ENCODE results near the gene LCN15. TPM values are rescaled to one million over a fixed set of nuclear protein-coding genes. Genes with fewer than 3 reads are reported as not detected.

Gene LCN15
- total and polyA plus RNA-seq, 2 of the 4 experiments (the other 2 are of a cell fraction): not detected

DNA sequence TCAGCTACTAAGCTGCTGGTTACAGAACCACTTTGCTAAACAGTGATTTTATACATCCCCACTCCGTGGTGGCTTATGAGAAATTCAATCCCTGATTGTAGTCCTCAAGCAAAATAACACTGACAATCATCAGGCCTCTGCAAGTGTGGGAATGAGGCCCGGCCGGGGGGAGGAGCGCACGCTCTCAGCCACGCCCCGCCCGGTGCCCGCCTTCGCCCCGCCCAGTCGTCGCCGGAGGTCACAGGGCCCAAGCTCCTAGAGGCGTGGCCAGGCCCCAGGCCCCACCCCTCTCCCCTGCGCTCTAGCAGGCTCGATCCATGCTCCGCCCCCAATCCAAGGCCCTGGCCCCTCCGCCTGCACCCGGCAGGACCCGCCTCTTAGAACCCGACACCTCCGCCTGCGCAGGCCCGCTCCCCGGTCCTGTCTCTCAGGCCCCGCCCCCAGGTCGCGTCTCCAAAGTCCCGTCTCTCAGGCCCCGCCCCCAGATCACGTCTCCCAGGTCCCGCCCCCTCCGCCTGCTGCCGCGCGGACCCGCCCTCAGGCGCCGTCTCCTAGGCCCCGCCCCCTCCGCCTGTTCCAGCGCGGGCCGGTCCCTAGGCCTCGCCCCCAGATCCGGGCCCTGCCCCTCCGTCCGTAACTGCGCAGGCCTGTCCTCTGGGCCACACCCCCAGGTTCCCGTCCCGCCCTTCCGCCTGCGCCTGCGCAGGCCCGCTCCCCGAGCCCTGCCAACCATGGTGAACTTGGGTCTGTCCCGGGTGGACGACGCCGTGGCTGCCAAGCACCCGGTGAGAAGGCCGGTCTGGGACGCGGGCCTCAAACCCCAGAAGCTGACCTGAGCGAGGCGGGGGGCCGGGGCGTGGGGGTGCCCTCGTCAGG, 26.6 kb upstream of the LCN15 start, which contains the start of gene TMEM141:
TSS of gene TMEM141 (plus strand) at position 705 of the 876 bp plus-strand sequence. CDS start at position 732, 27 bp downstream.
- H2BK20ac ChIP-seq (ENCODE audit: low read depth, low read length): no peak within 1 kb of the TSS
- peak within 1 kb of the TSS; percentile 21; the same call in 1 of the 2 replicates for H3K56ac ChIP-seq (ENCODE audit: extremely low read depth, insufficient read depth, low read length)
- H3K79me1 ChIP-seq (ENCODE audit: low read depth in 1 of 2, low read length in 2 of 2): peaks cover 3 to 24% of the 10 kb centered on the region in 2 experiments; a peak in 3 of 4 replicates
- peak within 1 kb of the TSS; percentile 99 for H2AK5ac ChIP-seq (ENCODE audit: low read depth, low read length)
- H3K9ac ChIP-seq (ENCODE audit: low read depth, low read length): peak within 1 kb of the TSS; percentile 87
- peak within 1 kb of the TSS; percentile 93 for H3K4ac ChIP-seq (ENCODE audit: low read depth, low read length)
- no peak within 1 kb of the TSS for H2BK15ac ChIP-seq (ENCODE audit: low read depth, low read length)
- H2AFZ ChIP-seq (replicated peaks; ENCODE audit: low read length, poor library complexity): peak within 1 kb of the TSS; percentile 95
- dilution Hi-C loops (cut with HindIII; ENCODE audit: low sequenced_read_pairs, unreplicated experiment): no loop called here
- peaks cover 5% of the 10 kb centered on the region; the same call in 1 of the 2 replicates for H3K4me1 ChIP-seq (ENCODE audit: control insufficient read depth, insufficient read depth, low read length)
- H4K8ac ChIP-seq (ENCODE audit: low read depth in 2 of 2, low read length in 2 of 2): peak within 1 kb of the TSS; percentile 68 to 80
- no peak for TF ChIP-seq NFE2L2 (IDR thresholded peaks at IDR 0.05; ENCODE audit: low read depth, low read length)
- TF ChIP-seq, protein P1, sequence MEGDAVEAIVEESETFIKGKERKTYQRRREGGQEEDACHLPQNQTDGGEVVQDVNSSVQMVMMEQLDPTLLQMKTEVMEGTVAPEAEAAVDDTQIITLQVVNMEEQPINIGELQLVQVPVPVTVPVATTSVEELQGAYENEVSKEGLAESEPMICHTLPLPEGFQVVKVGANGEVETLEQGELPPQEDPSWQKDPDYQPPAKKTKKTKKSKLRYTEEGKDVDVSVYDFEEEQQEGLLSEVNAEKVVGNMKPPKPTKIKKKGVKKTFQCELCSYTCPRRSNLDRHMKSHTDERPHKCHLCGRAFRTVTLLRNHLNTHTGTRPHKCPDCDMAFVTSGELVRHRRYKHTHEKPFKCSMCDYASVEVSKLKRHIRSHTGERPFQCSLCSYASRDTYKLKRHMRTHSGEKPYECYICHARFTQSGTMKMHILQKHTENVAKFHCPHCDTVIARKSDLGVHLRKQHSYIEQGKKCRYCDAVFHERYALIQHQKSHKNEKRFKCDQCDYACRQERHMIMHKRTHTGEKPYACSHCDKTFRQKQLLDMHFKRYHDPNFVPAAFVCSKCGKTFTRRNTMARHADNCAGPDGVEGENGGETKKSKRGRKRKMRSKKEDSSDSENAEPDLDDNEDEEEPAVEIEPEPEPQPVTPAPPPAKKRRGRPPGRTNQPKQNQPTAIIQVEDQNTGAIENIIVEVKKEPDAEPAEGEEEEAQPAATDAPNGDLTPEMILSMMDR (conservative IDR thresholded peaks at IDR 0.05; ENCODE audit: low read depth, low read length): no peak
- TF ChIP-seq RCOR1 (IDR thresholded peaks at IDR 0.05; ENCODE audit: insufficient replicate concordance, low read length): no peak
- TF ChIP-seq CEBPB (IDR thresholded peaks at IDR 0.05; ENCODE audit: low read depth, low read length): no peak
- TF ChIP-seq CHD1 (IDR thresholded peaks at IDR 0.05; ENCODE audit: low read depth, low read length): no peak
- TF ChIP-seq BHLHE40 (IDR thresholded peaks at IDR 0.05; ENCODE audit: low read depth, low read length): no peak
- TF ChIP-seq, protein P2, sequence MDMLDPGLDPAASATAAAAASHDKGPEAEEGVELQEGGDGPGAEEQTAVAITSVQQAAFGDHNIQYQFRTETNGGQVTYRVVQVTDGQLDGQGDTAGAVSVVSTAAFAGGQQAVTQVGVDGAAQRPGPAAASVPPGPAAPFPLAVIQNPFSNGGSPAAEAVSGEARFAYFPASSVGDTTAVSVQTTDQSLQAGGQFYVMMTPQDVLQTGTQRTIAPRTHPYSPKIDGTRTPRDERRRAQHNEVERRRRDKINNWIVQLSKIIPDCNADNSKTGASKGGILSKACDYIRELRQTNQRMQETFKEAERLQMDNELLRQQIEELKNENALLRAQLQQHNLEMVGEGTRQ (IDR thresholded peaks at IDR 0.05; ENCODE audit: low read depth, low read length): peak; percentile 54
- no peak for TF ChIP-seq POLR2A (IDR thresholded peaks at IDR 0.05; ENCODE audit: low read depth, low read length)
- TF ChIP-seq, protein P3, sequence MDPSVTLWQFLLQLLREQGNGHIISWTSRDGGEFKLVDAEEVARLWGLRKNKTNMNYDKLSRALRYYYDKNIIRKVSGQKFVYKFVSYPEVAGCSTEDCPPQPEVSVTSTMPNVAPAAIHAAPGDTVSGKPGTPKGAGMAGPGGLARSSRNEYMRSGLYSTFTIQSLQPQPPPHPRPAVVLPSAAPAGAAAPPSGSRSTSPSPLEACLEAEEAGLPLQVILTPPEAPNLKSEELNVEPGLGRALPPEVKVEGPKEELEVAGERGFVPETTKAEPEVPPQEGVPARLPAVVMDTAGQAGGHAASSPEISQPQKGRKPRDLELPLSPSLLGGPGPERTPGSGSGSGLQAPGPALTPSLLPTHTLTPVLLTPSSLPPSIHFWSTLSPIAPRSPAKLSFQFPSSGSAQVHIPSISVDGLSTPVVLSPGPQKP (IDR thresholded peaks at IDR 0.05; ENCODE audit: borderline replicate concordance, low read depth, low read length): no peak
- peak; percentile 21; the same call in 1 of the 2 replicates for TF ChIP-seq MXI1 (IDR thresholded peaks at IDR 0.05; ENCODE audit: borderline replicate concordance, low read depth, low read length)
- TF ChIP-seq MAZ (IDR thresholded peaks at IDR 0.05; ENCODE audit: borderline replicate concordance, low read depth, low read length): peak; percentile 47; the same call in 1 of the 2 replicates
- no peaks in the 10 kb centered on the region for H3K9me1 ChIP-seq (ENCODE audit: insufficient read depth, low read length)
- WGBS, 2 experiments (ENCODE audit: extremely low coverage in 2 of 2, insufficient read length in 1 of 2): 0% methylated on average over 25 of the region's 70 CpGs; no CpG with 5 or more reads in 1 of the 2 experiments
- intact Hi-C loops (cut with micrococcal nuclease): no loop called here
- H3K4me2 ChIP-seq (ENCODE audit: low read depth, low read length): peak within 1 kb of the TSS; percentile 91
- H3K27me3 ChIP-seq (ENCODE audit: control insufficient read depth, insufficient read depth, low read length): no peaks in the 10 kb centered on the region; the same call in 1 of the 2 replicates
- H3K9me3 ChIP-seq (ENCODE audit: control insufficient read depth, insufficient read depth, low read length): no peaks in the 10 kb centered on the region
- in situ Hi-C loops (cut with MboI; ENCODE audit: low sequenced_read_pairs): no loop called here
- H3K14ac ChIP-seq (replicated peaks; ENCODE audit: low read depth, low read length): peak within 1 kb of the TSS; percentile 93
- H3K27ac ChIP-seq (ENCODE audit: insufficient read depth, low read length): peak within 1 kb of the TSS; percentile 79
- H2BK120ac ChIP-seq (ENCODE audit: low read depth, low read length): no peak within 1 kb of the TSS
- H2BK5ac ChIP-seq (ENCODE audit: low read depth, low read length, poor library complexity, severe bottlenecking): peak within 1 kb of the TSS; percentile 61
- peak within 1 kb of the TSS; percentile 28 for H4K5ac ChIP-seq (ENCODE audit: low read depth, low read length)
- BruUV-seq (replicated peaks): no TSS peak
- peak within 1 kb of the TSS; percentile 98 for H2AK9ac ChIP-seq (replicated peaks; ENCODE audit: low read depth, low read length, poor library complexity)
- ChIA-PET POLR2A (ENCODE audit: unreplicated experiment) (no interaction called here), CTCF (interaction anchor here (0.6 to 1.2 kb wide), 3 partner anchors 12 to 238 kb away, joined by 3 to 4 read pairs (median 4); no protein-coding TSS in a partner anchor)
- ATAC-seq (ENCODE audit: low read depth): peak; percentile 96
- peak within 1 kb of the TSS; percentile 68 for H3K4me3 ChIP-seq (ENCODE audit: insufficient read depth, low read depth, low read length)
- H3K23ac ChIP-seq (ENCODE audit: low read depth, low read length): peak within 1 kb of the TSS; percentile 85; the same call in 1 of the 2 replicates
- H4K91ac ChIP-seq (ENCODE audit: insufficient read depth, low read depth, low read length): peak within 1 kb of the TSS; percentile 65; the same call in 1 of the 2 replicates
- 0 out of 2 replicates have a peak within 1 kb of the TSS, but pooled peaks have one; percentile 1 for H3K18ac ChIP-seq (ENCODE audit: low read depth, low read length)
- peaks cover 9% of the 10 kb centered on the region for H4K20me1 ChIP-seq (ENCODE audit: insufficient read depth, low read length)
- DNase-seq: peak; percentile 99
- peaks cover 8% of the 10 kb centered on the region; the same call in 1 of the 2 replicates for H3K36me3 ChIP-seq (ENCODE audit: control insufficient read depth, insufficient read depth, low read length)

Measured in IMR-90 (cell line).